AG10803 (cell line): ENCODE results near the gene THSD4.

Source experiments
- DNase-seq: peaks from one replicate; pipeline ENCODE4 v3.0.0; 2010; ENCODE audit warnings: low read depth
- H3K4me3 ChIP-seq: 2 replicates; pipeline ENCODE4 v1.5.1; 2011; ENCODE audit warnings: mild to moderate bottlenecking, low read length, control low read depth
- CTCF ChIP-seq: conservative IDR thresholded peaks from 2 replicates; pipeline ENCODE4 v1.5.1; 2011; ENCODE audit warnings: mild to moderate bottlenecking, low read length, control low read depth, inconsistent platforms

Gene THSD4

GRCh38 chr15:71817351-71817750 lies 702.1 kb downstream of the THSD4 start:
- no peak overlapping the region for H3K4me3 ChIP-seq
- no peak for DNase-seq
- no peak for TF ChIP-seq CTCF

GRCh38 chr15:71820127-71820526 lies 704.9 kb downstream of the THSD4 start:
- no peak overlapping the region for H3K4me3 ChIP-seq
- no peak for TF ChIP-seq CTCF
- DNase-seq: no peak

GRCh38 chr15:71821547-71822129 lies 706.4 kb downstream of the THSD4 start:
- TF ChIP-seq CTCF: no peak

GRCh38 chr15:71822890-71823630 lies 707.8 kb downstream of the THSD4 start:
- TF ChIP-seq CTCF: no peak
- DNase-seq: no peak
- H3K4me3 ChIP-seq: no peak overlapping the region

More at GRCh38 chr15:71821547-71822129, 706.4 kb downstream of the THSD4 start:
- no peak for DNase-seq
- H3K4me3 ChIP-seq: no peak overlapping the region

- DNase-seq: no peak
- no peak for TF ChIP-seq CTCF
- no peak overlapping the region for H3K4me3 ChIP-seq
Observed at GRCh38 chr15:71823801-71824200, 708.5 kb downstream of the THSD4 start.

GRCh38 chr15:71825021-71825730 lies 709.9 kb downstream of the THSD4 start:
- DNase-seq: no peak
- no peak overlapping the region for H3K4me3 ChIP-seq
- TF ChIP-seq CTCF: no peak

- no peak overlapping the region for H3K4me3 ChIP-seq
- no peak for DNase-seq
- no peak for TF ChIP-seq CTCF
Observed at GRCh38 chr15:71826196-71826595, 710.9 kb downstream of the THSD4 start.
